ENCODE measurements around the gene ACP3.
"Not testable (repeated sequence)": the region's sequence is repeated elsewhere in the genome, so short reads cannot be mapped to it uniquely, and the experiment has no call there.

The ACP3 gene, protein sequence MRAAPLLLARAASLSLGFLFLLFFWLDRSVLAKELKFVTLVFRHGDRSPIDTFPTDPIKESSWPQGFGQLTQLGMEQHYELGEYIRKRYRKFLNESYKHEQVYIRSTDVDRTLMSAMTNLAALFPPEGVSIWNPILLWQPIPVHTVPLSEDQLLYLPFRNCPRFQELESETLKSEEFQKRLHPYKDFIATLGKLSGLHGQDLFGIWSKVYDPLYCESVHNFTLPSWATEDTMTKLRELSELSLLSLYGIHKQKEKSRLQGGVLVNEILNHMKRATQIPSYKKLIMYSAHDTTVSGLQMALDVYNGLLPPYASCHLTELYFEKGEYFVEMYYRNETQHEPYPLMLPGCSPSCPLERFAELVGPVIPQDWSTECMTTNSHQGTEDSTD

DNA sequence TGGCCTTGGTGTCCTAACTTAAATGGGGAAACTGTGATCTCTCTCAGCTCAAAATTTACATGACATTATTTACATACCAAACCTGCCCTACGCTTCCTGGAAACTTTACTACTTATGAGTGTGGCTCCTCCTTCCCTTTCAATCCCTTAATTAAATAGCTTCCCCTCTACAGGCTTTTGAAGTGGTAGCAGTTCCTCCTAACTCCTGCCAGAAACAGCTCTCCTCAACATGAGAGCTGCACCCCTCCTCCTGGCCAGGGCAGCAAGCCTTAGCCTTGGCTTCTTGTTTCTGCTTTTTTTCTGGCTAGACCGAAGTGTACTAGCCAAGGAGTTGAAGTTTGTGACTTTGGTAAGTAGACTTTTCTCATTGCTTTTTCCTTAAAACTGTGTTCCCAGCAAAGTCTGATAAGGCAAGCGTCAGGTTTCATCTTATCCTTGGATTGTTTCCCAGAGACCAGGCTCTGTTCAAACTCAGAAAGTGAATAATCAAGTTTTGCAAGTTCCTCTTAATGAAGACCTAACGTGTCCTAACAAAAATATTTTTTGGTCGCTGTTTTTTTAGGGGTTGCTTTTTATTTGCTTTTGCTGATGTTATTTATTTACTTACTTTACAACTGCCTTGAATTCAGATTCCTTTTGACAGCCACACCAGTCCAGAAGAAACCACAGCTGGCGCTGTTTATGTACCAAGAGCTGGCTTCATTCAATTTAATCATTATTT, at the start of gene ACP3:
Gene ACP3 (plus strand): TSS at position 179 of the 720 bp plus-strand sequence. CDS start 50 bp downstream, at position 229.
- DNase-seq (ENCODE audit: low read depth in 2 of 2), result no peak

DNA sequence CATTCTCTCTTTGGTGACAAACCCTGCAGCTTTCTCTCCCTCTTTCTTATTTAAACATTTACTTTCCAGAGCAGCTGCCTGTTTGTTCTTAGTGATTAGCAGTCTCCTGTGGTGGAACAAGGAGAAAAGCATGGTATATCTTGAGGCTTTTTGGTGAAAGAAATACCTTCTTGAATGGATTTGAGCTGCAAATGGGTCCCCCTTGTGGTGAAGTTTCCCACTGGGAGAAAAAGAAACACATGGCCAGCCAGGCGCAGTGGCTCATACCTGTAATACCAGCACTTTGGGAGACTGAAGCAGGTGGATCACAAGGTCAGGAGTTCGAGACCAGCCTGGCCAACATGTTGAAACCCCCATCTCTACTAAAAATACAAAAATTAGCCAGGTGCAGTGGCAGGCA, 48.3 kb upstream of the ACP3 start:
- DNase-seq (ENCODE audit: low read depth in 2 of 2), result no peak

DNA sequence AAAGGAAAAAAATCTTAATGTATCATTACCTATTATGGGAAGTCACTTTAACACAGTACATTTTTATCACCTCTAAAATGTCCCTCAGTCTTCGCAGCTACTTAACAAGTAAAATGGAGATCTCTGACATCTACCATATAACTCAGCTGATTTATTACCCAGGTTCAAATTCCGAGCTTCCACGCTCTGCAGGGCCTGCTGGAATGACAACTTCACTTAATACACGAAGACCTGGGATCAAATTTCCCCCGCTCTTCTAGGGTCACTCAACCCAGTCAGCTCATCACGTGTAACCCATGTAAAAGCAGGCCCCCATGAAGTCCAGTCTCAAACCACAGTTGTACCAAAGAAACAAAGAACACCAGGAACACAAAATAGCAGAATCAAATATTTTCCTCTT, 44.2 kb upstream of the ACP3 start:
- no peak for DNase-seq (ENCODE audit: low read depth in 2 of 2)

DNA sequence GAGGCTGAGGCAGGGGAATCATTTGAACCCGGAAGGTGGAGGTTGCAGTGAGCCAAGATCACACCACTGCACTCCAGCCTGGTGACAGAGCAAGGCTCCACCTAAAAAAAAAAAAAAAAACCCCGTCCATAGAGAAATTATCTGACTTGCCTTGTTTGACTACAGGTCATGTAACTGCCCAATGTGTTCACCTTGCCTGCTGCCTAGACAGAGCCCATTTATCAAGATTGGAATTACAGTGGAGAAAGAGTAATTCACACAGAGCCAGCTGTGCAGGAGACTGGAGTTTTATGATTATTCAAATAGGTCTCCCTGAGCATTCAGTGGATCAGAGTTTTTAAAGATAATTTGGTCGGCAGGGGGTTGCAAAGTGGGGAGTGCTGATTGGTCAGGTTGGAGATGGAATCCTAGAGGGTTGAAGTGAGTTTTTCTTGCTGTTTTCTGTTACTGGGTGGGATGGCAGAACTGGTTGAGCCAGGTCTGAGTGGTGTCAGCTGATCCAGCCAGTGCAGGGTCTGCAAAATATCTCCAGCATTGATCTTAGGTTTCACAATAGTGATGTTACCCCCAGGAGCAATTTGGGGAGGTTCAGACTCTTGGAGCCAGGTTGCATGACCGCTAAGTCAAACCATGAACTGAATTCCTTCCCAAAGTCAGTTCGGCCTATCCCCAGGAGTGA, 40.8 kb upstream of the ACP3 start:
- no peak for DNase-seq (ENCODE audit: low read depth in 2 of 2)

DNA sequence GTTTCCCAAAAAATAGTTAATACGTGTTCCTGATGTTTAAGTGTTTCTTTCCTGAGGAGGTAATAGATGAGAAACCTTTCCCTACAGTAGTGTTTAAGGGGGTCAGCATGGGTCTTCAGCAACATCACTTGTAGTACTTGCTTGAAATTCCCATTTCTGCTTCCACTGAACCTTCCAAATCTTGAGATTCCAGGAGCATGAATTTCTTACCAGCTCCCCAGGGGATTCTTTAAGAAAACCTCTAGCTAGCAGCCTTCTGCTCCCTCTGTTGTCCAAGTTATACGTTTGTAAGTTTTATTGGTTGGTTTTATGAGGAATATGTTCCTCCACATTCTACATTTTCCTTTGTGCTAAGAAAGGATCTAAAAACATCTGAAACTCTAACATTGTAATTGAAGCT, 38.2 kb upstream of the ACP3 start:
- no peak for DNase-seq (ENCODE audit: low read depth in 2 of 2)

DNA sequence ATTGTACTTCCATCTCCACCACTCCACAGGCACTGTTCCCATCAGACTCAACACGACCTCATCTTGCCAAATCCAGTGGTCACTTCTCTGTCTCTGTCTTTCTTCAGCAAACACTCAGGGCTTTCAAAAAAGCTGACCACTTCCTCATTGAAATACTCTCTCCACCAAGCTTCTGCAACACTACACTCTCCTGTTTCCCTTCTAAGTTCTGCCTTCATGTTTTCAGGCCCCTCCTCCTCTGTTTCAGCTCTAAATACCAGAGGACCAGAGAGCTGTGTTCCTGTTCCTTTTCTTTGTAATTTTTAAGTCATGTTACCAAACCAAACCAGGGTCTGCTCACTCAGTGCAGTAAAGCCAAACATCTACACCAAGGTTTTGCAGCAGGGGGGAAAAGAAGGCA, 33.8 kb upstream of the ACP3 start:
- DNase-seq (ENCODE audit: low read depth in 2 of 2), result no peak

DNA sequence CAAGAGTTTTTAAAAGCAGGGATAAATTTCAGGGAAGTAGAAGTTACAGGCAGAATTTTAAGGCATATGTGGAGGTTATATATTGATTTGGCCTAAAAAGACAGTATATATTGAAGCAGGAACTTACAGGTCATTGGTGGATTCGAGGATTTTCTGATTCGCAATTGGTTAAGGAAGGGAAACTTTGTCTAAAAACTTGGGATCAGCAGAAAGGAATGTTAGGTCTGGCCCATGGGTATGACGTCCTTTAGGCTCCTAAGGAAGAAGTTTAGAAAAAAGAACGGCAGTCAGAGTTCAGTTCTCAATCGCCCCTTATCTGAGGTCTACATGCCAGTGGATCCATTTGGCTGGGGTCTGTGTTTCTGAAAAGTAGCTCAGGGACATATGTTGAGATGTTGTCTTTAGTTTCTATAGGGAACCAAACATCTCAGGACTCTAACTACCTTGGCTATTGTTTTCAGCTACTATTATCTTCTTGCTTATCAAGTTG, 33.2 kb upstream of the ACP3 start:
- no peak for DNase-seq (ENCODE audit: low read depth in 2 of 2)

DNA sequence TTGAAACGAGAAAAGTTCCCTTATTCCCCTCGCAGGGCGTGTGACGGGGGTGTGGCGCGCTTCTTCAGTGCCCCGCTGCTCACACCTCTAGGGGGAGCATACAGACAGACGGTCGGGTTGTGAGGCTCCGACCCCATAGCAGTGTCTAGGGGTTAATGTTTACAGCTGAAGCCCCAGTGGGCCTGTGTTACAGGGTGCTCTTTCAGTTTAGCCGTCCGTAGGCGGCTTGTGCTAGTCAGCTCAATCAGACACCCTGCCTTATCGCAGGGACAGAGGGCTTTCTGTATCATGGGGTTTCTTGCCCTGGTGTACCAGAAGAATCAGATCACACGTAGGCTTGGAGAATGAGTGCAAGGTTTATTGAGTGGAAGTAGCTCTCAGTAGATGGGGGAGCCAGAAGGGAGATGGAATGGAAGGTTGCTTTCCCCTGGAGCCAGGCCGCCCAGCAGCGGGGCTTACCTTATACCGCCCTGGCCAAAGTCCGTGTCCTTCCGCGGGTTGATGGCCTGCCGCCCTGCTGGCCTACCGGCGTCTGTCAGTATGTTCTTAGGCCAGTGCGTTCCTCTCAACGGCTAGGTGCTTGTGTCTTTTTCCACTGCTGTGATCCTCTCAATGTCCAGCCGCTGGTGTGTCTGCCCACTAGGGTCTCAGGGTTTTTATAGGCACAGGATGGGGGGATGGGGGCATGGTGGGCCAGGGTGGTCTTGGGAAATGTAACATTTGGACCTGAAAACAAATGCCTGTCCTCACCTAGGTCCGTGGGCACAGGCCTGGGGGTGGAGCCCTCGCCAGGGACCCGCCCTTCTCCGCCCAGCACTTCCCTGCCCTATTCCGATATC, 32.2 kb upstream of the ACP3 start:
- no peak for DNase-seq (ENCODE audit: low read depth in 2 of 2)

DNA sequence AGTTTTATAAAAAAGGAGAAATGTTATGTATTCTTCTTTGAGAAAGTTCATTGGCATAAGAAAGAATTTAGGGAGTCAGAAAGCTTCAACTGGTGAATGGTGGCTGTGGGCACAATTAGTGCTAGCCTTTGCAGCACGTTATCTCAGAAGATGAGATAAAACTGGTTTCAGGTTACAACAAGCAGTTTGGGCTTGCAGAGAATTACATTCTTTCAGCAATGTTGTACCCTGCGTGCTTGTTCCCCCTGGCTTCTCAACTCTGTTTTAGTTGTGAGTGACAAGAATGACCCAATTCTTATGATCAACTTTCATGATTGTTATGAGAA, 31.6 kb upstream of the ACP3 start:
- DNase-seq (ENCODE audit: low read depth in 2 of 2), result no peak

DNA sequence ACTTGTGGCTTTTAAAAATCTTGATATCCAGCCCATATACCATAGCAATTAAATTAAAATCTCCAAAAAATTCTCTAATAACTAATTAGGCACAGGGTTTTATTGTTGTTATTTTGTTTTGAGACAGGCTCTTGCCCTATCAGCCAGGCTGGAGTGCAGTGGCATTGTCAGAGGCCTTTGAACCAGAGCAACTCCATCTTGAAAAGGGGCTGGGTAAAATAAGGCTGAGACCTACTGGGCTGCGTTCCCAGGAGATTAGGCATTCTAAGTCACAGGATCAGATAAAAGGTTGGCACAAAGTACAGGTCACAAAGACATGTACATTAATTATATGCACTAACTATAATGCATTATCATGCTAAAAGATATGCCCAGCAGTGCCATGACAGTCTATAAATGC, 31.2 kb upstream of the ACP3 start:
- no peak for DNase-seq (ENCODE audit: low read depth in 2 of 2)

DNA sequence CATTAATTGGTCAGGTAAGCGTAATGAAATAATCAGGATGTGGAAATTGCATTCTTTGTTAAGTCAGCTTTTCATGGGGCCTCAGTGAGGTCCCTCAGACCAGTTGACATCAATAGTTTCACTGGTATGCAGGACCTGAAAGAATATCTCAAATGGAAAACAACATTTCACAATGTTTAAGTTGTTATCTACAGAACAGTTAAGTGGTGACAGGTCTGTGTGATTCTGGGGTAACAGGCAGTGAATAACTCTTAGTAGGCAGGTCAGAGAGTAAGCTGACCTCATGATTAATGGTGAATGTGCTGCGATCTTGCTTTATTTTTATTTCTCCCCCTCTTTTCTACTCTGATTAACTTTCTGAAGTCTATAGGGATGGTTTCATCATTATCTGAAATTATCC, 28.9 kb upstream of the ACP3 start:
- DNase-seq (ENCODE audit: low read depth in 2 of 2), result no peak

DNA sequence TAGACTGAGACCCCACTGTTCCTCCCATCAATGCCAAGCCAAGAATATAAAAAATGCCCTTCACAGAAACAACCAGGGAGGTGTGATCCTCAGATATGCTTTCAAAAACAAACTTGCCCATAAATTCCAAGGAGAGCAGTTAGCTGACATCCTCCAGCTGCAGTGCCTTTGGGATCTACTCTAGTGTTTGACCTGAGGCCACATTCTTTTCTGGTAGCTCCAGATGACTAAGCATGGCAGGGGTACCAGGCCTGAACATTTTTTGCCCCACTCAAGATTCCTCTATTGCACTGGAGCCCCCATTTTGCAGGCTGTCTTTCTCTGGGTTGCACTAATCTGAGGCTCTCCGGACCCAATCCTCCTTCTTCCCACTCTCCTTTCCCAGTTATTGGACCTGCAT, 27.9 kb upstream of the ACP3 start:
- no peak for DNase-seq (ENCODE audit: low read depth in 2 of 2)

DNA sequence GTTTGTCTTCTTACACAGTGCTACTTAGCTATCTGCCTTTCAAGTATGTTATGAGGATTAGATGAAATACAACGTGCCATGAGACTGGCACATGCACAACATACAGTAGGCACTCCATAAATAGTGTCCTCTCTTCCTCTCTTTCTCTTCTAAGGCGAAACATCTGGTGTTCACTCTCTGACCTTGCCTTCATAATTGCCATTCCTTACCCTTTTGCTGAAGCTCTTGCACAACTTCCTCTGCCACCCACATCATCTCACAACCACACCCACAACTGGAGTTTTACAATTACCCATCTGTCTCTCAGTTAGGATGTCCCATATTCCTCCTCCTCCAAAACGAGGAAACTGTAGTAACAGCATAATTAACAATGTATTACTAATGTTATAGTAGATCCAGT, 26.4 kb upstream of the ACP3 start:
- no peak for DNase-seq (ENCODE audit: low read depth in 2 of 2)

DNA sequence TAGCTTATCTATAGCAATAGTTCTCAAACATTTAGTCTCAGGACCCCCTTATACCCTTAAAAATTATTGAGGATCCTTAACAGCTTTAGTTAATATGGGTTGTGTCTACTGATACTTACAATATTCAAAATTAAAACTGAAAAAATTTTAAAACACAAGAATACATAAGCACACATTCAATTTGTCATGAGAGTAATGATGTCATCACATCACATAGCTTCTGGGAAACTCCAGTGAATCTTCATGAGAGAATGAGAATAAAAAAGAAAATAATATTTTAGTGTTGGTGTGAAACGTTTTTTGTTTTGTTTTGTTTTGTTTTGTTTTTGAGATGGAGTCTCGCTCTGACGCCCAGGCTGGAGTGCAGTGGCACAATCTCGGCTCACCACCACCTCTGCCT, 25.2 kb upstream of the ACP3 start:
- no peak for DNase-seq (ENCODE audit: low read depth in 2 of 2)

DNA sequence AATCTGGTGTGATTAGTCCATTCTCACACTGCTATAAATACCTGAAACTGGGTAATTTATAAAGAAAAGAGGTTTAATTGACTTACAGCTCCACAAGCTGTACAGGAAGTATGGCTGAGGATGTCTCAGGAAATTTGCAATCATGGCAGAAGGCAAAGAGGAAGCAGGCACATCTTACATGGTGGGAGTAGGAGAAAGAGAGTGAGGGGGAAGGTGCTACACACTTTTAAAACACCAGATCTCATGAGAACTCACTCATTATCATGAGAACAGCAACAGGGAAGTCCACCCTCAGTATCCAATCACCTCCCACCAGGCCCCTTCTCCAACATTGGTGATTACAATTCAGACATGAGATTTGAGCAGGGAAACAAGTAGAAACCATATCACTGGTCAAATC, 24.0 kb upstream of the ACP3 start:
- no peak for DNase-seq (ENCODE audit: low read depth in 2 of 2)

DNA sequence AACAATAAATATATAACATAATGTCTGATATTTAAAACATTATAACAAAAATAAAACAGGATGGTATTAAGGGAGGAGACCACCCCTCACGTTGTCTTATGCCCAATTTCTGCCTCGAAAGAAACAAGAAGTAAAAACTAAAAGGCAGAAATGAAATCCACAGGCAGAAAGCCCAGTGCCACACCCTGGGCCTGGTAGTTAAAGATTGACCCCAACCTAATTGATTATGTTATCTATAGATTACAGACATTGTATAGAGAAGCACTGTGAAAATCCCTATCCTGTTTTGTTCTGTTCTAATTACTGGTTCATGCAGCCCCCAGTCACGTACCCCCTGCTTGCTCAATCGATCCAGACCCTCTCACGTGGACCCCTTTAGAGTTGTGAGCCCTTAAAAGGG, 22.3 kb upstream of the ACP3 start:
- no peak for DNase-seq (ENCODE audit: low read depth in 2 of 2)

DNA sequence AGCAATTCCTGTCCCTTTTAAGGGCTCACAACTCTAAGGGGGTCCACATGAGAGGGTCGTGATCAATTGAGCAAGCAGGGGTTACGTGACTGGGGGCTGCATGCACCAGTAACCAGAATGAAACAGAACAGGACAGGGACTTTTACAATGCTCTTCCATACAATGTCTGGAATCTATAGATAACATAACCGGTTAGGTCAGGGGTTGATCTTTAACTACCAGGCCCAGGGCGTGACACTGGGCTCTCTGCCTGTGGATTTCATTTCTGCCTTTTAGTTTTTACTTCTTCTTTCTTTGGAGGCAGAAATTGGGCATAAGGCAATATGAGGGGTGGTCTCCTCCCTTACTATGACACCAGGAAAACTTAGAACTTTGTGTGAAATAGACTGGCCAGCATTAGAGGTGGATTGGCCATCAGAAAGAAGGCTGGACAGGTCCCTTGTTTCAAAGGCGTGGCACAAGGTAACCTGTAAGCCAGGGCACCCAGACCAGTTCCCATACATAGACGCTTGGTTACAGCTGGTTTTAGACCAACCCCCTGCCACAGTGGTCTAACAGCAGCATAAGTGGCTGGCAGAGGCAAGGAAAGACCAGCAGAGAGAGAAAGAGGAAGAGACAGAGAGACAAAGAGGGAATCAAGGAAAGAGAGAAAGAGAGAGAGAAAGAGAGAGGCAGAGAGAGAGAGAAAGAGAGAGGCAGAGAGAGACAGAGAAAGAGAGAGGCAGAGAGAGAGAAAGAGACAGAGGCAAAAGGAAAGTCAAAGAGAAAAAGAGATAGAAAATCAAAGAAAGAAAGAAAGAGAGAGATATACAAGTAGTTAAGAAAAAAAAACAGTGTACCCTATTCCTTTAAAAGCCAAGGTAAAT, 13.6 kb upstream of the ACP3 start:
- not testable (repeated sequence) for DNase-seq (ENCODE audit: low read depth in 2 of 2)

DNA sequence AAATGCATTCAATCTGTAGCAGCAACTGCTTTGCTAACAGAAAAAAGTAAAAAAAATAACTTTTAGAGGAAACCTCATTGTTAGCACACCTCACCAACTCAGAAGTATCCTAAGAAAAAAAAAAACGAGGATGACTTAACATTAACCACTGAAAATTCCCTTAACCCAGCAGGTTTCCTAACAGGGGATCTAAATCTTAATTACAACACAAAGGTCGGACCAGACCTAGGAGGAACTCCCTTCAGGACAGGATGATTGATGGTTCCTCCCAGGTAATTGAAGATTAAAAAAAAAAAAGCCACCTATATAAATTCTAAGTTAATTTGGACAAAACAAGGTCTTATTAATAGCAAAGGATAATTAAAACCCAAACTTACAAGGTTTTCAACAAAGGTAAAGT, 12.9 kb upstream of the ACP3 start:
- not testable (repeated sequence) for DNase-seq (ENCODE audit: low read depth in 2 of 2)

DNA sequence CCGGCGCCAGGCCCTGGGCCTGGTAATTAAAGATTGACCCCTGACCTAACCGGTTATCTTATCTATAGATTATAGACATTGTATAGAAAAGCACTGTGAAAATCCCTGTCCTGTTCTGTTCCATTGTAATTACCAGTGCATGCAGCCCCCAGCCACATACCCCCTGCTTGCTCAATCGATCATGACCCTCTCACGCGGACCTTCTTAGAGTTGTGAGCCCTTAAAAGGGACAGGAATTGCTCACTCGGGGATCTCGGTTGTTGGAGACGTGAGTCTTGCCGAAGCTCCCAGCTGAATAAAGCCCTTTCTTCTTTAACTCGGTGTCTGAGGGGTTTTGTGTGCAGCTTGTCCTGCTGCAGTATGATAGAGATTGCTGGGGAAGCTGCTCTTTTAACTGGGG, 7.2 kb upstream of the ACP3 start:
- DNase-seq (ENCODE audit: low read depth in 2 of 2), result not testable (repeated sequence)

DNA sequence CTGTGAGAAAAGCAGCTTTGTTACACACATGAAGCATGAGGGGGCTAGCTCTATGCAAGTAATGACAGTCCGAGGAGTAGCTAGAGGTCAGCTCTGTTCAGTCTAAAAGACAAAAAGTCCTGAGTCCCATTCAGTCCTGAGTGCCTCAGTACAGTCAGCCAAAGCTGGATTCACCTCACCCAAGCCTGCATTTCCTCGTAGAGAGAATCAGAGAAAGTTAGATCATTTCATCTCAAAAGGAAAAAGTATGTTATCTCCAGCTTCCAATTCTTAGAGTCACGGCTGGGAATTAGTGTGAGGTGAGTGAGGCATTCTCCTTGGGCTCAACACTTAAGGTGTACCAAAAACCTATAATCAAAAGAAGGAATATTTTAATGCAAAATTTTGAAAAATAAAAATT, 5.9 kb upstream of the ACP3 start:
- DNase-seq (ENCODE audit: low read depth in 2 of 2), result no peak

DNA sequence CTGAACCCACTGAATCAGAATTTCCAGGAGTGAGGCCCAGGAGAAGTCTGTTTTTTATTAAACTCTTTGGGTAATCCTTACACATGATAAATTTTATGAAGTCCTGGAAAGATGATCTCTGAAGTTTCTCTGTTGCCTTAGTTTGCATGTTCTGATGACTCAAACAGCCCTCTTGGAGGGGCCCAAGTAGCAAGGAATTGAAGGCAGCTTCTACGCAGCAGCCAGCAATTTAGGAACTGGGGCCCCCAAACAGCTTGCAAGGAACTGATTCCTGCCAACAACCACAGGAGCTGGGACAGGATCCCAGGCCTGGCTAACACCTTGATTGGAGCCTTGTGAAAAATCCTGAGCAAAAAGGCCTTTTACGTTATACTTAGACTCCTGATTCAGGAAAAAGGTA, 5.4 kb upstream of the ACP3 start:
- no peak for DNase-seq (ENCODE audit: low read depth in 2 of 2)
